ENCODE results near the gene FTO.
A peak's percentile ranks its signal among the peaks of the same experiment; 100 is the strongest.

Gene FTO

DNA sequence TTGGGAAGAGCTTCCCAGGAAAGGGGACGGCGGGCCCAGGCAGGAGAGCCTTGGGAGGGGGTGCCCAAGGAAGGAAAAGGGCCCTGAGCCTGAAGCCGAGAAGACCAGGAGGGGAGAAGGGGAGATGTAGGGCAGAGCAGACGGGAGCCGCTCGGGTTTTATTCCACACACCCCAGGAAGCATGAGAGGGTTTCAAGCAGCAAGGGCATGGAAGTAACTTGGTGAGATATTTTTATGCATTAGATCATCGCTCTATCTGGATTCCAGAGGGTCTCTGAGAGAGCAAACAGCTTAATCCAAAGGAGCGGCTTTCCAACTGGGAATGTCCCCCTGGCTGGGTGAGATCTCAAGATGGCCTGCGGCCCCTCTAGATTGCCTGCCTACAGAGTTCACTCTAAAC lies 411.6 kb downstream of the FTO start:
- FAIRE-seq (no peak), DNase-seq (ENCODE audit: insufficient read length, low spot score) (no peak)
- TF ChIP-seq POLR2A (IDR thresholded peaks at IDR 0.05; ENCODE audit: low read depth, low read length), result no peak

DNA sequence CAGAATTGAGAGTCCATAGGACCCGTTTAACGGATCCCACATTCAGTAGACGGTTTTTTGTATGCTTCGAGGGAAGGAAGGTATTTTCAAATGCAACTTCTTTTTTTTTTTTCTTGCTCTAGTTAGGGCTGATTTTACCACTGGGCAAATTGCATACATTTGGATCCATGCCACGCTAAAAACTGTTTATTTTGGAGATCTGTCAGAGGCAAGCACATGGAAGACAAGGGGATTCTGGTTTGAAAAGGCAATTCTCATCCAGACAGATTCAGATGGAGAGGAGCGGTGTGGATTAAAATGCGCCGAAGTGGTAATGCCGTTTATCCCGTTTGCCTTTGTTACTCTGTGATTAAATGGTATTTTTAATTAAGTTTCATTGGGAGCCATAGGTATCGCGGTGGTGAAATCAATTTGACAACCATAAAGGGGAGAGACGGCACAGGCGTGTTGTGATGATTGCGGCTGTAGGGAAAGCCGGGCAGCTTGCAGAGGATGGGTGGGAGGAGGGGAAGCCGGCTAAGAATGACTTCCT lies 412.2 kb downstream of the FTO start:
- DNase-seq (ENCODE audit: insufficient read length, low spot score) (no peak), FAIRE-seq (no peak)
- no peak for TF ChIP-seq POLR2A (IDR thresholded peaks at IDR 0.05; ENCODE audit: low read depth, low read length)

DNA sequence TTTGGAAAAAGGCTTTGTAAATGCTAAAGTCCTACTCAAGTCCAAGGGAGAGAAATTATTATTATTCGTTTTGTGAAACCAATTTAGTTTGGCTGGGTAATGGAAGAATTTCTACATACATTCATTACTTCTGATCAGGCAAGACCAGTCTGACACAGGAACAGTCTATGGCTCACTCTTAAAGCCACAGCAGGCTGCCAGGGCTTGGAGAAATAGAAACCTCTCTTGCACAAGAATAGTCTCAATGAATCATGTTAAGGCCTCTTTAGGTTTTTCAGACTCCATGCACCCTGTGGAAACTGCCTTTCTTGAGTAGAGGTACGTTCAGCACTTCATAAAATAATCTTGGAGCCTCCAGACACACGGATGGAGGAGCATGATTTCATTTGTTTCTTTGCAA lies 414.9 kb downstream of the FTO start:
- DNase-seq (ENCODE audit: insufficient read length, low spot score), result no peak
- no peak for TF ChIP-seq POLR2A (IDR thresholded peaks at IDR 0.05; ENCODE audit: low read depth, low read length)
- FAIRE-seq, result no peak

DNA sequence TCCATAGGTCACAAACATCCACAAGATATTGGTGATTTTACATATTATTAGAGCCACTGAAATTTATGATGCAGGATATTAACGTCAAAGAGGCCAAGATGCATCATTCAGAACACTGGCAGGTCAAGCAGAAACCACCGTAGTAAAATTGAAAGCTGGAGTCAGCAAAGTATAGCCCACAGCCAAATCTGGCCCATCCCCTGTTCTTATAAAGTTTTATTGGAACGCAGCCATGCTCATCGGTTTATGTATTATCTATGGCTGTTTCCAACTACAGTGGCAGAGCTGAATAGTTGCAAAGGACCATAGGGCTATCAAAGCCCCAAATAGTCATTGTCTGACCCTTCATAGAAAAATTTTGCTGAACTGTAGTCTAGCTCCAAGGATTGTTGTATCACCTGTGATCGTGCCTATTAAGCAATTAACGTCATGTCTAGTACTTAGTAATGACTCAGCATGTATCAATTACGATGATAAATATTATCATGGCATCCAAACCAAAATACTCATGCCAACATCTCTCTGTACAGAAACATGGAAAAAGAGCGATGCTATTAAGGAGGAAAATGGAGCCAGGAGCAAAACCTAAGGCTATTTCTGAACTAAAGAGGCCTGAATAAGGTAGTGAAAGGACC lies 417.0 kb downstream of the FTO start:
- TF ChIP-seq POLR2A (IDR thresholded peaks at IDR 0.05; ENCODE audit: low read depth, low read length), result no peak
- FAIRE-seq, result no peak
- DNase-seq (ENCODE audit: insufficient read length, low spot score), result no peak

DNA sequence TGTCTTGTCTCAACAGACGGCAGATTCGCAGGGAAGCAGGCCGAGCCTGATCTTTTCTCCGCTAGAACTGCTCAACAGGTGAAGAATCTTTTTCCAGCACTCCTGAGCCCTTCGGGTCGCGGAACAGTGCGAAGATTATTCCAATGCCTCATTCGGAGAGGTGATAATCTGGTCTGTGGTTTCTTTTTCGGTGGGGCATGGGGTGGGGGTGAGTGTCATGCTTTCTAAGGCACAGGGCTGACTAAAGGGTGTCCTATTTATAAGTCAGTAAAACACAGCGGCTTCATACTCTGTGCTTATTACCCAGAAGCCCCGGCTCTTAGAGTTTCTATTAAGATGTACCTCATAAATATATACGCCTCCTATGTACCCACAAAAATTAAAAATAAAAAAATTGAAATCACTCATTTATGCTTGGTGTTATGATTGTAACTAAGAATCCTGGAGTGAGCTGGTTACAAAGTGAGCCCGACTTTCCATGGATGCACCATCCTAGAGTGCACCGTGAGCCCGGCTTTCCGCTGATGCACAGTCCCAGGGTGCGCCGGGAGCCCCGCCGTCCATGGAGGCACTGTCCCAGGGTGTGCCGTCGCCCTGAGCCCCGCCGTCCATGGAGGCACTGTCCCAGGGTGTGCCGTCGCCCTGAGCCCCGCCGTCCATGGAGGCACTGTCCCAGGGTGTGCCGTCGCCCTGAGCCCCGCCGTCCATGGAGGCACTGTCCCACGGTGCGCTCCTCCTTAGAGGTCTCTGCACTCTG lies 417.8 kb downstream of the FTO start:
- DNase-seq (ENCODE audit: insufficient read length, low spot score), result no peak
- TF ChIP-seq POLR2A (IDR thresholded peaks at IDR 0.05; ENCODE audit: low read depth, low read length), result no peak
- FAIRE-seq, result no peak

DNA sequence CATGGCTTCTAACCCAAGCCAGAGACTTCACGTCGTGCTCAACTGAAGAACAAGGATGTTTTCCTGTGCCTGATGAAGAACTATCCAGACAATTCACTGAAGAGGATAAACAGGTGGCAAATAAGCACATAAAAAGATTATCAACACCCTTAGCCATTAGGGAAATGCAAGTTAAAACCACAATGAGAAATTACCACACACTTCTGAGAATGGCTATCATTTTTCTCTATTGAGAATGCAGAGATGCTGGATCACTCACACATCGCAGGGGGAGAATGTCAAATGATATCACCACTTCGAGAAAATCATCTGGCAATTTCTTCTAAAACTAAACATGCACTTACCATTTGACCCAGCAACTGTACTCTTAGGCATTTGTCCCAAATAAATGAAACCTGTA lies 419.8 kb downstream of the FTO start:
- FAIRE-seq (no peak), DNase-seq (ENCODE audit: insufficient read length, low spot score) (no peak)
- no peak for TF ChIP-seq POLR2A (IDR thresholded peaks at IDR 0.05; ENCODE audit: low read depth, low read length)

DNA sequence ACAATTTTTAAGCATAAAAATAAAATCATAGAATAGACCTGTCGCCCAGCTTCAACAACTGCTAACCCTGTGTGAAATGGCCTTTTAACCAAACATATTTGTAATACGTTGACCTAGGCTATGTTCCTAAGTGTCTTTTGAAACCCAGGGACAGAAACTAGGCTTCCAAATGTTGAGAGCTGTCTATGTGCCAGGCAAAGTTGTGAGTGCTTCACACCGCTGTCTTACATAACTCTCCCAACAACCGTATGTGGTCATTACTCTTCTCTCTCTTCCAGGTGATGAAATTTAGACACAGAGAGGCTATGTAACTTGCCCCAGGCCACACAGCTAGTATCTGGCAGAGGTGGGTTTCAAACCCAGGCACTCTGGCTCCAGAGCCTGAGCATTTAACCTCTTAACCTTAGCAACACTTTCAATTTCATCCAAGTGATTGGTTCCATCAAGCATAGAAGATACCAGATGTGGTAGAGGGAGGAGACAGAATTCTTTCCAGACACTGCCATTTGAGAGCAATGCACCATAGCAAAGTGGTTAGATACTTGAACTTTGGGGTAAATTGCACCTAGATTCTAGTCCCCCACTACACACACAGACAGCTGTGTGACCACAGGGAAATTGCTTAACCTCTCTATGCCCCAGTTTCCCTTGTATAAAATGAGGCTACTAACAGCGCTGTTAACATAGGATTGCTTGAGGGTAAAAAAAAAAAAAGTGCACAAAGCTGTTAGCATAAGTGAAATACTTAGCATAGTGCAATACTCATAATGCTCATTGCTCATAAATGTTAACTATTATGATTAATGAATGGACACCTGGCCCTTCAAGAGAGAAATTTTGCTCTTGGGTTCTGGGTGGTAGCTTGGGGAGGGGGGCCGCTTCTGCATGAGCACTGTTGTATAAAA lies 422.0 kb downstream of the FTO start:
- no peak for FAIRE-seq

DNA sequence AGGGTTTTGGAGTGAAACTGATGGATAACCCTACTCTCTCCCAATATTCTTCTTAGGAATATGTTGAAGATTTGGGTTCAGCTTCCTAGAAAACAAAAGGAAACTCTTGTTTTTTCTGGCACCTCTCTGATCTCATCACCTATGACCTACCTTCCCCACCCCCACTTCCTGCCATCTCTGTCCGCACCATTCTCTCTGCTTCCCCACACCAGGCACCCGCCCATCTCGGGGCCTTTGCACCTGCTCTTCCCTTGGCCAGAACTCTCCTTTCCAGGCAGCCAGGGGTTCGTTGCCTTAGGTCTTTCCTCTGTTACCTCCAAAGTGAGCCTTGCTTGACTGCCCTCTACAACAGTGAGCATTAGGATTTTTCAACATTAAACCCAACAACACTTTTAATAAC lies 423.0 kb downstream of the FTO start:
- FAIRE-seq (no peak), DNase-seq (ENCODE audit: insufficient read length, low spot score) (no peak)
- no peak for TF ChIP-seq POLR2A (IDR thresholded peaks at IDR 0.05; ENCODE audit: low read depth, low read length)

More for the DNA sequence above, 422.0 kb downstream of the FTO start:
- no peak for TF ChIP-seq POLR2A (IDR thresholded peaks at IDR 0.05; ENCODE audit: low read depth, low read length)
- DNase-seq (ENCODE audit: insufficient read length, low spot score), result no peak

DNA sequence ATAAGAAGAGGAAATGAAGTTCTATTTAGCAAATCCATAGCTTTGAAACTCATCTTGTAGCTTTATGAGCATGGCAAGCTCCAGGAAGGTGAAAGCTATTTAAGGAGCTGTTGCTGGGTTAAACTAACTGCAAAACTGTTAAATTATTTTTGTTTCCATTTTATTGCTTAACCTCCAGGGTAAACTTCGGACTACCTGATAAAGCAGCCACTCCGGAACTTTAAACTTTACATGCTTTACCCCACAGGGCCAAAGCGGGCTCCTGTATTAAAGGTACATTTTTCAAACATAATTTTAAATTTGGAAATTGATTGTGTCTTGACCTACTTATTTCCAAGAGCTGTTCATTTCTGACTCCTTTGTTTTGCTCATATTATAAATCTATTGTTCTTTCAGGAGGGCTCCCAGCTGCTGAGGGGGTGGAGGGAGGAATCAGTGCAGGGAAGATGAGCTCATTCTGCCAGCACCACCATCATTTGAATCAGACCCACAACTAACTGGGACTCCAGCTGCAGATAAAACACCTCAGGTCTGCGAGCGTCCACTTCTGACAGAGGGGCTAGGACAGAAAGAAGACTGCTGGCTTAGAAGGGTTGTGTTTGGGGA lies 424.8 kb downstream of the FTO start:
- TF ChIP-seq POLR2A (IDR thresholded peaks at IDR 0.05; ENCODE audit: low read depth, low read length), result no peak
- FAIRE-seq, result no peak
- DNase-seq (ENCODE audit: insufficient read length, low spot score), result no peak

DNA sequence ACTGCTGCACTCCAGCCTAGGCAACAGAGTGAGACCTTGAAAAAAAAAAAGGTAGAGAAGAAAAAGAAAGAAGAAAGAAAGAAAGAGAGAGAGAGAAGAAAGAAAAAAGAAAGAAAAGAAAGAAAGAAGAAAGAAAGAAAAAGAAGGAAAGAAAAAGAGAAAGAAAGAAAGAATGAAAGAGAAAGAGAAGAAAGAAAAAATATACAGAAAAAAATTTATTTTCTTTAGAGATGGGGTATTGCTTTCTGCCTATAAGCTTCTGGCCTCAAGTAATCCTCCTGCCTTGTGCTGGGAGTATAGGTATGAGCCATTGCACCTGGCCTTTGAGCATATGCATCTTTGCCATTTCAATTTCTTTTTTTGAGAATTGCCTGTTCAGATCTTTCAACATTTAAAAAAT lies 425.9 kb downstream of the FTO start:
- no peak for TF ChIP-seq POLR2A (IDR thresholded peaks at IDR 0.05; ENCODE audit: low read depth, low read length)
- FAIRE-seq (no peak), DNase-seq (ENCODE audit: insufficient read length, low spot score) (no peak)

DNA sequence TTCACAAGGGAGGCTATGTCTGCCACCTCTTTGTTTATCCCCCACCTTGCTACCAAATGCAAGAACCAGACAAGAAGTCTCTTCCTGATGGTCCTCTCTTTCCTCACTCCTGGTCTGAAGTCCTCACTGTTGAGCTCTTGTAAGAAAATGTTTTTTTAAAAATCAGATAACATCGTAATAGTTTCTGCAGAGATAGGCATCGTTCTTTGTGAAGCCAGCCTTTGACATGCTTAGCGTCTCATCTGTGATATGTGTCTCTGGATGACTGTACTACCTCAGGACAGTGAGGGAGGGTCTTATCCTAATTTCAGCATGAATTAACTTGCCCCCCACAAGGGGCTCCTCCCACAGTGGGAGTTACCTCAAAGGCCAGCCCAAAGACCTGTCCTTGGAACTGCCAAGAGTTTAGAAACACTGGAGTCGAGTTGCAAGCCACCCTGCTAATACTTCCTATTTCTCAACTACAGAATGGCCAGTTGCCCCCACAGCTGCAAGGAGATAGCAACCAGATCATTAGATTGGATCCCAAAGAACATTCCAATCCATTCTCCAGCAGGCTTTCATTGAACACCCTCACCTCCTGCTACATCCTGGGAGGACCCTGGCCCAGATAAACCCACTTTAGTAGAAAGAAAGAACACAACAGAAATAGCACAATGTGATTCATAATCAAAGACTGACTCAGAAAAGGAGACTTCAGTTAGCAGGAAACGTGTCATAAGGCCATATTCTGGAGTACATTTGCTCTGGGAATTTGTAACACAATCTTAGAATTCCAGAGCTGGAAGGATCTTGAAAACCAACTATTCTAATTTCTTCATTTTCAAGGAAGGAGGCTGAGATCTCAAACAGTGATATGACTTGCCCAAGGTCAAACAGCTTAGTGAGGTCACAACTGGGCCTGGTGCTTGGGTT lies 431.7 kb downstream of the FTO start:
- peak; percentile 14 for DNase-seq (ENCODE audit: insufficient read length, low spot score)
- no peak for FAIRE-seq
- TF ChIP-seq POLR2A (IDR thresholded peaks at IDR 0.05; ENCODE audit: low read depth, low read length), result no peak

DNA sequence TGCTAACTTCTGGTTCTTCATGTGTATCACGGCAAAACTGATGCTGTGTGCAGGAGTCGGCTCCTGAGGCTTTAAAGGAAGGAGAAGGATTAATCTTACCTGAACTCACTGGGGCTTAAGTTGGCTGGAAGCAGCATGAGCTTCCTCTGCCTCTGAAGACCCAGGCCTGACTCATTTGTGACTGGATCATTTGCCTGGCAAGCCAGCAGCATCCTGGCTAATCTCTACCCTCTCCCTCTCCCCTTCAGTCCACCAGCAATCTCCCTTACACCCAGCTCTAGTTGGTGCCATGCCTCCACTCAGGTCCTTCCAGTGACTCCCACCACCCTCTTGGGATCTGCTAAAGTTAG lies 432.3 kb downstream of the FTO start:
- DNase-seq (ENCODE audit: insufficient read length, low spot score) (peak; percentile 42), FAIRE-seq (no peak)
- TF ChIP-seq POLR2A (IDR thresholded peaks at IDR 0.05; ENCODE audit: low read depth, low read length), result no peak
